Sigmoid colon (tissue), 7 donors: ENCODE data around the gene SNX11. TPM values are rescaled to one million over a fixed set of nuclear protein-coding genes. Genes with fewer than 3 reads are reported as not detected.

Experiments used
- DNase-seq: peaks from one replicate; pipeline ENCODE4 v3.0.0-alpha.2; 2019
- H3K27ac ChIP-seq, 4 donors: fragments of 200-600 bp; sonication (generic); one replicate each; pipeline ENCODE4 v1.5.1; 2016 to 2019; ENCODE audit warnings: mild to moderate bottlenecking in 1 of 4
- H3K27me3 ChIP-seq, 3 donors: fragments of 200-600 bp; sonication (generic); one replicate each; pipeline ENCODE4 v1.5.1; 2019; ENCODE audit warnings: mild to moderate bottlenecking in 1 of 3
- H3K36me3 ChIP-seq, 4 donors: fragments of 200-600 bp; sonication (generic); one replicate each; pipeline ENCODE4 v1.5.1; 2016 to 2019
- H3K4me1 ChIP-seq, 4 donors: fragments of 200-600 bp; sonication (generic); one replicate each; pipeline ENCODE4 v1.5.1; 2017 to 2019
- H3K4me3 ChIP-seq, 4 donors: fragments of 200-600 bp; sonication (generic); one replicate each; pipeline ENCODE4 v1.5.1; 2017 to 2019; ENCODE audit warnings: mild to moderate bottlenecking in 2 of 4, moderate library complexity in 1 of 4
- H3K9me3 ChIP-seq, 4 donors: fragments of 200-600 bp in 3 of 4; sonication (generic) in 3 of 4; one replicate each; pipeline versions ENCODE4 v1.5.1 to v1.6.1; 2013 to 2019
- EP300 ChIP-seq, 4 donors: sonication (generic); formaldehyde crosslinking; IDR thresholded peaks; one replicate each; pipeline ENCODE4 v1.6.1; 2017; ENCODE audit warnings: antibody characterized with exemption in 4 of 4
- POLR2A ChIP-seq, 2 donors: fragments of 450-650 bp; IDR thresholded peaks; one replicate each; pipeline ENCODE4 v1.6.1; 2016; ENCODE audit warnings: antibody characterized with exemption in 2 of 2, mild to moderate bottlenecking in 2 of 2, moderate library complexity in 2 of 2
- POLR2AphosphoS5 ChIP-seq, 4 donors: sonication (generic); formaldehyde crosslinking; IDR thresholded peaks; one replicate each; pipeline ENCODE4 v1.6.1; 2017; ENCODE audit warnings: antibody characterized with exemption in 4 of 4
- WGBS, 2 donors: extraction: QIAGEN DNeasy Blood & Tissue Kit; methylation state at CpG; one replicate each; pipeline ENCODE4 v1.1.7; 2013; 5-methylcytosine and 5-hydroxymethylcytosine counted together
- intact Hi-C: fragments of 100-400 bp; cut with DNase I; formaldehyde crosslinking; loops from one replicate; pipeline ENCODE4 v1.15.1; 2023
- polyA plus RNA-seq, 3 donors: library from polyadenylated mRNA; stranded (reverse); fragments of 200-250 nt; gene quantifications; one replicate each; pipeline ENCODE4 v1.2.3, GENCODE V29; 2013
- total RNA-seq, 4 donors: library from RNA; depleted of rRNA; stranded (reverse); fragments of >200 nt; gene quantifications; one replicate each; pipeline ENCODE4 v1.1.0, GENCODE V29; 2016
- TF ChIP-seq, protein P1 (sequence below), 4 experiments: fragments of 450-650 bp in 3 of 4; fragments of 200-600 bp in 1 of 4; IDR thresholded peaks; one replicate each; pipeline ENCODE4 v1.5.1; 2016 to 2019; ENCODE audit warnings: antibody characterized with exemption in 4 of 4, mild to moderate bottlenecking in 3 of 4, moderate library complexity in 2 of 4
- donor health status: healthy with polysubstance abuse.
- donor health status: Bipolar disorder and iron deficiency.
- donor health status: healthy.

The SNX11 gene
- total and polyA plus RNA-seq, 7 donors = 10.0 to 27.8 (median 19.3) TPM

DNA sequence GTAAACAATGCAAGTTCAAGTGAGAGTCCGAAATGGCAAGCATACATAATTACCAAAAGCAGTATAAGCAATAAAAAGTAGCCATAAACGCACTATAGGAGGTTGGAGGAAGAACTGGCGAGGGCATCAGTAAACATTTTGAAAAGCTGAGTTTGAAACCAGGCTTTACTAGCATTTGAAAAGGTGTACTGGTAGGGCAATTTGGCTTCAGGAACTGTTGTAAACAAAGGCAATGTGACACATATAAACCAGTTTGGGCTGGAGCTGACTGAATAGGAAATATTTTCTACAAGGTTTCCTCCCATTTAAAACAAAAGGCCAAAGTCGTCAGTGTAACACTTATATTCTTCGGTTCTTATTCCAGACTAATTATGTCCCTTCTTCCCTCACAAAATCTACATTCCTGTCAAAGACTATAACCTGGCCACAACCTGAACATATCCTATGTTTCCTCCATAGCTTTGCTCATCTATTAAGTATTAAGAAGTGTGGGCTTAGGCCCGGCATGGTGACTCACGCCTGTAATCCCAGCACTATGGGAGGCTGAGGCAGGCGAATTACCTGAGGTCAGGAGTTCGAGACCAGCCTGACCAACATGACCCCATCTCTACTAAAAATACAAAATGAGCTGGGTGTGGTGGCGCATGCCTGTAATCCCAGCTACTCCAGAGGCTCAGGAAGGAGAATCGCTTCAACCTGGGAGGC, 14.1 kb upstream of the SNX11 start:
- DNase-seq = no peak
- Histone ChIP-seq H3K9me3 (no peaks in the 10 kb centered on the region), H3K36me3 (peaks cover 0 to 13% (median 1%) of the 10 kb centered on the region in 4 donors), H3K27ac (no peak overlapping the region), H3K4me3 (no peak overlapping the region), H3K27me3 (no peaks in the 10 kb centered on the region), H3K4me1 (peaks cover 0 to 12% (median 2%) of the 10 kb centered on the region in 4 donors)
- TF ChIP-seq POLR2AphosphoS5 (IDR thresholded peaks at IDR 0.05) = no peak
- whole genome bisulfite sequencing, 2 donors = 26 to 73% methylated on average over 11 of the region's 11 CpGs
- intact Hi-C loops = no loop called here

DNA sequence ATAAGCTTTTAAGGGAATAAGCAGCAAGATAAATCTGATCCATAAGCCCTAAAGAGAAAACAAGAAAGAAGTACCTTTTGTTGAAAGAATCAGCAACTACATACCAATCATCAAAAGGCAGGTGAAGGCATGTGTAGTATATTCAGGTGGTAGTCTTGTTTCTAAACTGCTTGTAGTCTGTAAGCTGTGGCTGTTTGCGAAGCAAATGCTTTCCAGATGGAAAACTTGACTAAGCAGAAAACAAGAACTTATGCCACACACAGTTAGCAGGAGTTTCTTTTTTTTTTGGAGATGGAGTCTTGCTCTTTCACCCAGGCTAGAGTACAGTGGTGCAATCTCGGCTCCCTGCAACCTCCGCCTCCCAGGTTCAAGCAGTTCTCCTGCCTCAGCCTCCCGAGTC, 12.0 kb upstream of the SNX11 start:
- H3K4me1 ChIP-seq = peaks cover 0 to 28% (median 9%) of the 10 kb centered on the region in 4 donors
- no peak for DNase-seq
- 58 to 83% methylated on average over 4 of the region's 4 CpGs for WGBS, 2 donors
- H3K4me3 ChIP-seq = no peak overlapping the region
- no peak for TF ChIP-seq POLR2A (IDR thresholded peaks at IDR 0.05)
- TF ChIP-seq EP300 (IDR thresholded peaks at IDR 0.05) = no peak
- TF ChIP-seq, protein P1, sequence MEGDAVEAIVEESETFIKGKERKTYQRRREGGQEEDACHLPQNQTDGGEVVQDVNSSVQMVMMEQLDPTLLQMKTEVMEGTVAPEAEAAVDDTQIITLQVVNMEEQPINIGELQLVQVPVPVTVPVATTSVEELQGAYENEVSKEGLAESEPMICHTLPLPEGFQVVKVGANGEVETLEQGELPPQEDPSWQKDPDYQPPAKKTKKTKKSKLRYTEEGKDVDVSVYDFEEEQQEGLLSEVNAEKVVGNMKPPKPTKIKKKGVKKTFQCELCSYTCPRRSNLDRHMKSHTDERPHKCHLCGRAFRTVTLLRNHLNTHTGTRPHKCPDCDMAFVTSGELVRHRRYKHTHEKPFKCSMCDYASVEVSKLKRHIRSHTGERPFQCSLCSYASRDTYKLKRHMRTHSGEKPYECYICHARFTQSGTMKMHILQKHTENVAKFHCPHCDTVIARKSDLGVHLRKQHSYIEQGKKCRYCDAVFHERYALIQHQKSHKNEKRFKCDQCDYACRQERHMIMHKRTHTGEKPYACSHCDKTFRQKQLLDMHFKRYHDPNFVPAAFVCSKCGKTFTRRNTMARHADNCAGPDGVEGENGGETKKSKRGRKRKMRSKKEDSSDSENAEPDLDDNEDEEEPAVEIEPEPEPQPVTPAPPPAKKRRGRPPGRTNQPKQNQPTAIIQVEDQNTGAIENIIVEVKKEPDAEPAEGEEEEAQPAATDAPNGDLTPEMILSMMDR (IDR thresholded peaks at IDR 0.05) = no peak
- TF ChIP-seq POLR2AphosphoS5 (IDR thresholded peaks at IDR 0.05) = no peak
- intact Hi-C loops = no loop called here
- no peak overlapping the region for H3K27ac ChIP-seq
- H3K27me3 ChIP-seq = no peaks in the 10 kb centered on the region
- H3K36me3 ChIP-seq = peaks cover 0 to 13% (median 1%) of the 10 kb centered on the region in 4 donors
- no peaks in the 10 kb centered on the region for H3K9me3 ChIP-seq

DNA sequence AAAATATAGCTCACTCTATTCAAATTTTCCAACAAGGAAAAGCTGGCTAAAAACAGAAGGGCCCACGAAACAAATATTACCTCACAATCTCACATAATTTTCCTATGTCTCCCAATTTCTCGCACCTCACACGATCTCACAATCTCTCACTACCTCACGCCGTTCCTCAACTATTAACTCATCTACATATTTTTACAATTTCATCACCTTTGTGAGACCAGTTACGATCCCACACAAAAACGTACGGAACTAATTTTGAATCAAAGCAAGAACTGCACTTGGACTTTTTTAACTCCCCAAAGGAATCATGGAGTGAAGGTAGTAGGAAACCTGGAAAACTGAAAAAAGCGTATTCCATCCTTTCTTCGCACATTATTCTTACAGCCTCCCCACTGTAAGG, 7.4 kb upstream of the SNX11 start:
- DNase-seq = peak; percentile 4
- Histone ChIP-seq H3K4me1 (peaks cover 0 to 28% (median 9%) of the 10 kb centered on the region in 4 donors), H3K36me3 (no peaks in the 10 kb centered on the region), H3K4me3 (peak overlapping the region; percentile 81 to 100 (median 94)), H3K9me3 (no peaks in the 10 kb centered on the region), H3K27ac (peak overlapping the region; percentile 94 to 98 (median 95)), H3K27me3 (no peaks in the 10 kb centered on the region)
- no peak for TF ChIP-seq POLR2A (IDR thresholded peaks at IDR 0.05)
- TF ChIP-seq, protein P1 (IDR thresholded peaks at IDR 0.05) = no peak
- no peak for TF ChIP-seq EP300 (IDR thresholded peaks at IDR 0.05)
- TF ChIP-seq POLR2AphosphoS5 (IDR thresholded peaks at IDR 0.05) = no peak
- 41 to 55% methylated on average over 10 of the region's 10 CpGs for WGBS, 2 donors
- intact Hi-C loops = loop anchor here (2.0 kb wide), 1 partner anchor 75 kb away; no protein-coding TSS in a partner anchor

DNA sequence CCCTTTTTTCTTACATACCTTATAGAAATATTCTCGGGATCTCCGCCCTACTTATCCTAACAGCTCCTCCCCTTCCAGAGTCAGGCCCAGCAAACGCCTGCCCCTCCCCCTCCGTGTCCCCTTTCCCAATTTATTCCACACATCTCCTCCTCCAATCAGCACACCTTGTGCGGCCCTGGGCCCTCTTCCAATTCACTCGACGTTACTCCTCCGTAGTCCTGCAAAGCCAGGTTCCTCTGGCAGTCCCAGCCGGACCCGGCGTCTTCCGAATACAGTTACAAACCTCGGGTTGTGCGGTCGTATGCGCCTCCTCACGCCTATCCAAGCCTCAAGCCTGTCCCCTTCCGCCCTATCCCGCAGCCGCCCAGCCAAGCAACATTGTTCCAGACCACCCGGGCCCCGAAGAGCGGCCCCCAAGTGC, 7.0 kb upstream of the SNX11 start:
- Histone ChIP-seq H3K9me3 (no peaks in the 10 kb centered on the region), H3K4me3 (peak overlapping the region; percentile 81 to 100 (median 94)), H3K27me3 (no peaks in the 10 kb centered on the region), H3K36me3 (no peaks in the 10 kb centered on the region), H3K4me1 (peaks cover 0 to 28% (median 9%) of the 10 kb centered on the region in 4 donors), H3K27ac (peak overlapping the region; percentile 94 to 98 (median 95))
- intact Hi-C loops = loop anchor here (2.0 kb wide), 1 partner anchor 76 kb away; no protein-coding TSS in a partner anchor
- no peak for TF ChIP-seq POLR2AphosphoS5 (IDR thresholded peaks at IDR 0.05)
- 1 to 2% methylated on average over 23 of the region's 23 CpGs for WGBS, 2 donors
- DNase-seq = peak; percentile 81

DNA sequence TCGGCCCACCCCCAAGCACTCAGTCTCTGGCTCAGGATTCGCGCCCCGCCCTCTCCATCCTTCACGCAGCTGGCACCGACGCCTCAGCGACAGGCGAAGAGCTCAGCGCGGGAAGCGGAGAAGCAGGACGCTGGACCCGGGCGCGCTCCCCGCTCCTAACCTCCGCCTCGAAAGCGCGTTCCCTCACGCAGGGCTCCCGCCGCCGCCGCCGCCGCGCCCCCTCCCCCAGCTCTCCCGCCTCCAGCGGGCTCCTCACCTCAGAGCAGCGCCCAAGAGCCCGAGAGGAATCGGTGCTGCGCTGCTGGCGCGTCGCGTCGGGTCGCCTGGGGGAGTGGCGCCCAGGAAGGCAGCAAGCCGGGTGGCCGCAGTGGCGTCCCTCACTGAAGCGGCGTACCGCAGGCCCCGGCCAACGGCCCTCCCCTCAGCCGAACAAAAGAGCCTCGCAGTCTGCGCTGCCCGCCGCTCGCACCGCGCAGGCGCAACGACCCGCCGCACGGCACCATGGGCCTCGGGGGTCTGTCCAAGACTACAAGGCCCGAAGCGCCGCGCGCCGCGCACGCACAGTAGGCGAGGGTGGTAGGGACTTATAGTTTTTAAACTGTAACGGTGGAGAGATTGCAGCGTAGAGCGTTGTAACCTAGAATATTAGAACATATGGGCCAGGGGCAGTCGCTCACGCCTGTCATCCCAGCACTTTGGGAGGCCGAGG, 6.4 kb upstream of the SNX11 start, which contains the start of gene CBX1:
CBX1 (minus strand) TSS at position 467 of the 709 bp plus-strand sequence. CDS start 24,474 bp downstream, outside the sequence.
- peak; percentile 96 for DNase-seq
- no peaks in the 10 kb centered on the region for H3K9me3 ChIP-seq
- peak within 1 kb of the TSS; percentile 81 to 100 (median 94) for H3K4me3 ChIP-seq
- H3K4me1 ChIP-seq = peaks cover 0 to 28% (median 9%) of the 10 kb centered on the region in 4 donors
- no peaks in the 10 kb centered on the region for H3K36me3 ChIP-seq
- peak within 1 kb of the TSS; percentile 94 to 98 (median 95) for H3K27ac ChIP-seq
- intact Hi-C loops = loop anchor here (2.0 kb wide), 1 partner anchor 76 kb away; no protein-coding TSS in a partner anchor
- WGBS, 2 donors = 1% methylated on average over 79 of the region's 79 CpGs
- TF ChIP-seq POLR2A (IDR thresholded peaks at IDR 0.05) (peak; percentile 44 to 61), EP300 (IDR thresholded peaks at IDR 0.05) (no peak), POLR2AphosphoS5 (IDR thresholded peaks at IDR 0.05) (peak; percentile 77 to 92 (median 91))
- TF ChIP-seq, protein P1 (IDR thresholded peaks at IDR 0.05) = no peak
- H3K27me3 ChIP-seq = no peaks in the 10 kb centered on the region
